HuH-7.5 (cell line): ENCODE measurements around the gene KCNC4.

Source experiments
- DNase-seq: peaks from one replicate; pipeline ENCODE4 v3.0.0; 2011; ENCODE audit warnings: low spot score

The KCNC4 gene

GRCh38 chr1:110254604-110255391, 44.7 kb downstream of the KCNC4 start:
- no peak for DNase-seq

GRCh38 chr1:110255392-110255787, 45.3 kb downstream of the KCNC4 start:
- no peak for DNase-seq

- DNase-seq = no peak
These were observed 48.6 kb downstream of the KCNC4 start for GRCh38 chr1:110258734-110259133.

GRCh38 chr1:110259770-110260169, 49.7 kb downstream of the KCNC4 start:
- DNase-seq = no peak
